HUES48 (cell line): ENCODE data around the gene ZCCHC14.
"Not testable (repeated sequence)": the region's sequence is repeated elsewhere in the genome, so short reads cannot be mapped to it uniquely, and the experiment has no call there.

Experiments used
- H3K27ac ChIP-seq: one replicate; pipeline ENCODE4 v1.7.0; 2013; ENCODE audit warnings: low read depth, low read length, inconsistent platforms
- H3K27me3 ChIP-seq: 2 replicates; pipeline ENCODE4 v1.6.1; 2013; ENCODE audit warnings: mild to moderate bottlenecking, low read length; ENCODE audit not compliant: control insufficient read depth, insufficient read depth
- H3K36me3 ChIP-seq: 2 replicates; pipeline ENCODE4 v1.6.1; 2013; ENCODE audit warnings: low read length; ENCODE audit not compliant: control insufficient read depth, insufficient read depth
- H3K4me1 ChIP-seq: 2 replicates; pipeline ENCODE4 v1.6.1; 2013; ENCODE audit warnings: mild to moderate bottlenecking, low read length; ENCODE audit not compliant: control insufficient read depth, insufficient read depth
- H3K4me3 ChIP-seq: 2 replicates; pipeline ENCODE4 v1.5.1; 2013; ENCODE audit warnings: mild to moderate bottlenecking, low read depth, low read length
- H3K9ac ChIP-seq: 2 replicates; pipeline ENCODE4 v1.6.1; 2013; ENCODE audit warnings: mild to moderate bottlenecking, low read depth, low read length, moderate library complexity
- H3K9me3 ChIP-seq: 2 replicates; pipeline ENCODE4 v1.6.1; 2013; ENCODE audit warnings: low read length; ENCODE audit not compliant: control insufficient read depth, insufficient read depth

The ZCCHC14 gene

DNA sequence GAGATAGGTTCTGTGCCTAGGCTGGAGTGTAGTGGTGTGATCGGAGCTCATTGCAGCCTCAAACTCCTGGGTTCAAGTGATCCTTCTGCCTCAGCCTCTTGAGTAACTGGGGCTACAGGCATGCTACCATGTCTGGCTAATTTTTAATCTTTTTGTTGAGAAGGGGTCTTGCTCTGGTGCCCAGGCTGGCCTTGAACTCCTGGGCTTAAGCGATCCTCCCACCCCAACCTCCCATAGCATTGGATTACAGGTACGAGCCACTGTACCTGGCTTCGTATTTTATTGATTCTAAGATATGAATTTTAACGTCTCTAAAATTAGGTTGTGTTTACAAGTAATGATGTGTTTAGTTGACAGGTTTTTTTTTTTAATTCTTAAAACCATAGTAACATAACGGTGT is 30.8 kb upstream of the ZCCHC14 start:
- H3K27ac ChIP-seq, H3K4me1 ChIP-seq, H3K36me3 ChIP-seq, H3K27me3 ChIP-seq, H3K4me3 ChIP-seq, H3K9me3 ChIP-seq, H3K9ac ChIP-seq: not testable (repeated sequence)

DNA sequence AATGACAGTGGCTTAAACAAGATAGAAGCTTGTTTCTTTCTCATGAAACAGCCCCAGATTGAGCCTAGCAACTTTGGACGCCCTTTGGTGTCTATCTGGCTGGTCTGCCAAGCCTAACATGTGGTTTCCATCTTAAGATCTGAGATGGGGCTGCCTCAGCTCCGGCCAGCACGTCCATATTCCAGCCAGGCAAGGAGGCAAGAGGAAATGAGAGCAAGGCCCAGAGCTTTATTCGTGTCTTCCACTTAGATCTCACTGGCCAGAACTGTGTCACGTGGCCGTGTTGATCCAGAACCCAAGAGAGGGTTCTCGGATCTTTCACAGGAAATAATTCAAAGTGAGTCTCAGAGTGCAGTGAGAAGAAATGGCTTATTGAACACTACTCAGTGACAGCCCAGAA is 28.9 kb upstream of the ZCCHC14 start:
- H3K27ac ChIP-seq, H3K4me1 ChIP-seq, H3K27me3 ChIP-seq, H3K4me3 ChIP-seq, H3K9me3 ChIP-seq, H3K9ac ChIP-seq, H3K36me3 ChIP-seq: not testable (repeated sequence)

DNA sequence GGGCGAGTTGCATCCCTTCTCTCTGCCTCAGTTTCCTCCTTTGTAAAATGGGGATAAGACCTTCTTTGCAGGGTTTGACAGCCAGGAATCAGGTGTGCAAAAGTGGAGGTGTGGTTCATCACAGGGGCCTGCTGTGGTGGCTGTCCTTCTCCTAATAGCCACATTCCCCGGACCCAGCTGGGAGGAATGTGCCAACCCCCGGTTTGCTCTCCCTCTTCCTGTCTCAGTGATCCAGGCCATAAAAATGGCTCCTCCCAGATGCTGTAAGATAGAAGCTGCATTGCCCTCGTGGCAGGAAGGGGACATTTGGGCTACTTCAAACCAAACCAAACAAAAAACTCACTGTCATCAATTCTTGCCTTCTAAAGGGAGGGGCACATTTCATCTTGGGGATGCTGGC is 26.3 kb upstream of the ZCCHC14 start:
- not testable (repeated sequence) for H3K36me3 ChIP-seq

DNA sequence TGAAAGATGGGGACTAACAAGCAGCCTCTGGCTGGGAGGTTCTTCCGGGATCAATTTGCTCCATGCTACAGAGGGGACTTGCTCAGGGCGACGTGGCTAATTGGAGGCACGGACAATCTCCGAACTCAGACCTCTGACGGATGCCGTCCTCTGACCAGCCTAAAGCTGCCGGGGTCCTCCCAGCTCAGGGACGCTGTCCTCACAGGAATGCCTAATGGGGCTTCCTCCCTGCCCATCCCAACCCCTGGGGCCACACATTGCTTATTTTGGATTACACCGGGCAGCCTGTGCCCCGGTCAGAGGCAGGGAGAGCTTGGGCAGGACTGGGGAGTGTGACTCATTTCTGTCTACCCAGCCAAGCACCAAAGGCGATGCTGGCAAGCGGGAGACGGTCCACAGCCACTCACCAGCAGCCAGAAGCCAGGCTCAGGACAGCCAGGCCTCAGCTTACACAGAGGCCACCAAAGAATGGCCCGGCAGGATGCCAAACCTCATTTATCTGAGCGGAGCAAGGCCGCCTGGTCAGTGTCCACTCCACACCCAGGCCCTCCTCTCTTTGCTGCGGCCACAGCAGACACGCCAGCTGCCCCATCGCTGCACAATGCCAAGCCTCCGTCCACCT is 25.7 kb upstream of the ZCCHC14 start:
- H3K27me3 ChIP-seq, H3K4me3 ChIP-seq, H3K9me3 ChIP-seq, H3K27ac ChIP-seq, H3K36me3 ChIP-seq, H3K4me1 ChIP-seq, H3K9ac ChIP-seq: not testable (repeated sequence)

More for the DNA sequence above, 26.3 kb upstream of the ZCCHC14 start:
- not testable (repeated sequence) for H3K4me1 ChIP-seq, H3K27ac ChIP-seq, H3K9ac ChIP-seq, H3K9me3 ChIP-seq, H3K4me3 ChIP-seq, H3K27me3 ChIP-seq

DNA sequence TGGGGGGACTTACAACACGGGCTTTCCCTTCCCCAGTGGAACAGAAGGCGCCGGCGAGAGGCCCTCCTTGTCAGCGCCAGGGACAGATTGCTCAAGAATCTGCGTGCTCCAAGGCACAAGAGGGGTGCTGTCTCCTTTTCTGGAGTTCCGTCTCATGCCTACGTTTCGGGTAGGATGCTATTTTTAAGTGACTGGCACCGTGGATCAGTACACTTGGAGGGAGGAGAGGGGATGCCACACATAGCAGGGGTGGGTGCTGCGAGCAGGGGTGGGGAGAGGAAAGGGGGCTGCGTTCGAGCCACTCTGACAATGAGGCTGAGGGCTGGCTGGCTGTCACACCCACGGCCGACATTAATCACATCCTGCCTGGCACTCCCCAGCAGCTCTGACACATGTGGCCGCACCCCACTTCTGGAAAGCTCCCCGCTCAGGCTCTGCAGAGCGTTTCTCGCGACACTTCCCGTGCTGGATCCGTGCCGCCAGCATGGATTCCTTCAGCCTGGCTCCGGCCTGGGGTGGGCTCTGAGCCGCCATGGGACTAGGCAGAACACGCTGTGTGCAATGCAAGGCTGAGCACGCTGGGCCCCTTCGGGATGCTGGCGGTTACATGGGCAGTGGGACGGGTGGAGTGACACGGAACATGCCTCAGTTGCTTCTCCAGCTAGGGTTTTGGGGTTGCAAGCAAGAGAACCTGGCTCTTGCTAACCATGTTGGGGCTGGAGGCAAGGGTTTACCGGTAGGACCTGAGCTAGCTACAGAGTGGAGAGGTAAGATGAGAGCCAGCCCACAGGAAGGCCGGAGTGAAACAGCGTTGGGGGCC is 25.0 kb upstream of the ZCCHC14 start:
- H3K9me3 ChIP-seq, H3K36me3 ChIP-seq, H3K27me3 ChIP-seq, H3K9ac ChIP-seq, H3K4me1 ChIP-seq, H3K4me3 ChIP-seq, H3K27ac ChIP-seq: not testable (repeated sequence)

DNA sequence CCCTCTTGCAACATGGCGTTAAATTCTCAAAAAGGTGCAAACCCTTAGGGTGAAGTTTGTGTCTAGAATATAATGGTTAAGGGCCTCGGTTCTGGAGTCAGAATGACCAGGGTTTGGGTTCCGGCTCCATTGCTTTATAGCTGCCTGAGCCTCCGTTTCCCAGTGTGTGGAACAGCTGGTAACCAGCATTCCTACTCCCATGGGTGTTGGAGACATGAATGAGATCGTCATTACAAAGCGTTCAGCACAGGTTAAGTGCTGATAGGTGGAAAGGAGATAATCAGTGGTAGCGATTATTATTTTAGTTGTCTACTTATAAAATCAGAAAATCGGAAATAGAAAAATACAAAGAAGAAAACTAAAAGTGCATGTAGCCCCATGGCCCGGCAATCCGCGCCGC is 23.5 kb upstream of the ZCCHC14 start:
- Histone ChIP-seq H3K27ac (no peak overlapping the region), H3K9ac (no peak overlapping the region), H3K9me3 (no peaks in the 10 kb centered on the region), H3K36me3 (no peaks in the 10 kb centered on the region), H3K4me3 (no peak overlapping the region), H3K27me3 (no peaks in the 10 kb centered on the region), H3K4me1 (no peaks in the 10 kb centered on the region)

DNA sequence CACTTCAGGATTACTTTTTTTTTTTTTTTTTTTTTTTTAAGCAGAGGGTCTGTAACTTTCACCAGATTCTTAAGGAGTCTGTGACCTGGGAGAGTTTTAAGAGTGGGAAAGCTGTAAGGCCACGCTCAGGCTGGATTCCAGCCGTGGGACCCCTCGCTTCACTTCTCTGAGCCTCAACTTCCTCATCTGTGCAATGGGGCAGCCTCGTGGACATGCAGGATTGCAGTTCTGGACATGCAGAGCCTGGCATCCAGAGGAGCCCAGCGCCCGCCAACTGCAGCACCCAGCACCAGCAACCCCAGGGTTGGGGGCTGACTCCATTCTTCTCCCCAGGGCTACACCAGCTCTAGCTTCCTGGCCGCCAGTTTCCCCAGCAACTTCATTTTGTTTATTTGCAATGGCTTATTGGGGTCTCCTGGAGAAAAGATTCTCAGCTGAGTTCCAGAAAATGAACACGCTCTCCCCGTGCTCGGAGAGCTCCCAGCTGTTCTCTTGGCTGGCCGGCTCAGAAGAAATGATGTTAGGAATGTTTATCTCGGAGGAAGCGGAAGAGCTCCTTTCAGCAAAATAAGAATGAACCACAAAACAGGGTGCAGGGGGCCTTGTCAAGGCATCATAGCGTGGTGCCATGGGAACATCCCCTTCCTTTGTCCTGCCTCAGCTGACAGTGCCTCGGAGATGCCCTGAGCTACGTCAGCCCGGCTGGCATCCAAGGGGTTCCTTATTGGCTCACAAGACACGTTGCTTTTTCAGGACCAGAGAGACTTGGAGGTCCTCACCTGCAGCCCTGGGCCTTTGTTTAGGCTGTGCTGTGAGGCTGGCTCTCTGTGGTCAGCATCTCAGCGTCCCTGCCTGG is 22.9 kb upstream of the ZCCHC14 start:
- Histone ChIP-seq H3K27me3 (no peaks in the 10 kb centered on the region), H3K9me3 (no peaks in the 10 kb centered on the region), H3K4me3 (no peak overlapping the region), H3K4me1 (no peaks in the 10 kb centered on the region), H3K36me3 (no peaks in the 10 kb centered on the region), H3K9ac (no peak overlapping the region), H3K27ac (no peak overlapping the region)

DNA sequence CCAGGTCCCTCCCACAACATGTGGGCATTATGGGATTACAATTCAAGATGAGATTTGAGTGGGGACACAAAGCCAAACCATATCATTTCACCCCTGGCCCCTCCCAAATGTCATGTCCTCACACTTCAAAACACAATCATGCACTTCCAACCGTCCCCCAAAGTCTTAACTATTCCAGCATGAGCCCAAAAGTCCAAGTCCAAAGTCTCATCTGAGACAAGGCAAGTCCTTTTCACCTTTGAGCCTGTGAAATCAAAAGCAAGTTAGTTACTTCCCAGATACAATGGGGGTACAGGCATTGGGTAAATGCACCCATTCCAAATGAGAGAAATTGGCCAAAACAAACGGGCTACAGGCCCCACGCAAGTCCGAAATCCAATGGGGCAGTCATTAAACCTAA is 17.0 kb upstream of the ZCCHC14 start:
- H3K36me3 ChIP-seq, H3K9me3 ChIP-seq, H3K4me1 ChIP-seq: not testable (repeated sequence)

DNA sequence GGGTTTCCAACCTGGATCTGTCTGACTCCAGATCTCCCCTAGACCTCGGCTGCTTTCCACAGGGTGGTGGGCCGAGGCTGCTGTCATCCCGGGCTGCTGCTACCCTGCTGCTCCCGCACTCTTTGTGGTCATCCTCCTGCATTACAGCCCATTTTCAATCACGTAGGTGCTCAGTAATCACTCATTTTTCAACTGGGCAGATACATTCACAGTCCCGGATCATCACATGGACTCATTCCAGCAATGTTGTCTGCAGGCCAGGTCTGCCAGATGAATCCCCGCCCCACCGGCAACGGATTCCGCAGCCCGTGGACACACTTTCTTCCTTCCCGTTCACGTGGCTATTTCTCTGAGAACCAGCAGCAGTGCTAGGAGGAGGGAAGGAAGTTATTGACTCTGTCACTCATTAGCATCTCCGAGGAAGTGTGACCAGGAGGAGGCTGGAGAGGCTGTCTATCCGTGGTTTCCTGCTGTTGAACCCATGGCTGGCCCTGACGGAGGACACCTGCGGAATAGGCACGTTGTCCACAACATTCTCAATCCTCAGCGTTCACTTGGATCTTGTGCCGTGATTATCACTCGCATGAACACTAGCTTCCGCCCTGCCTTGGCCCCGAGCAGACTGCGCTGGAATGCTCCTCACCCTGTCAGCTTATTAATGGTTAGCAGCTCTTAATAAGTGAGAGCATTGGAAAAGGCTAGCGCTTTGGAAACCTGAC is 14.7 kb upstream of the ZCCHC14 start:
- Histone ChIP-seq H3K27me3 (no peaks in the 10 kb centered on the region), H3K27ac (no peak overlapping the region), H3K36me3 (no peaks in the 10 kb centered on the region), H3K4me1 (no peaks in the 10 kb centered on the region), H3K9ac (no peak overlapping the region), H3K4me3 (no peak overlapping the region), H3K9me3 (no peaks in the 10 kb centered on the region)

More for the DNA sequence above, 17.0 kb upstream of the ZCCHC14 start:
- not testable (repeated sequence) for H3K9ac ChIP-seq, H3K27ac ChIP-seq, H3K4me3 ChIP-seq, H3K27me3 ChIP-seq

DNA sequence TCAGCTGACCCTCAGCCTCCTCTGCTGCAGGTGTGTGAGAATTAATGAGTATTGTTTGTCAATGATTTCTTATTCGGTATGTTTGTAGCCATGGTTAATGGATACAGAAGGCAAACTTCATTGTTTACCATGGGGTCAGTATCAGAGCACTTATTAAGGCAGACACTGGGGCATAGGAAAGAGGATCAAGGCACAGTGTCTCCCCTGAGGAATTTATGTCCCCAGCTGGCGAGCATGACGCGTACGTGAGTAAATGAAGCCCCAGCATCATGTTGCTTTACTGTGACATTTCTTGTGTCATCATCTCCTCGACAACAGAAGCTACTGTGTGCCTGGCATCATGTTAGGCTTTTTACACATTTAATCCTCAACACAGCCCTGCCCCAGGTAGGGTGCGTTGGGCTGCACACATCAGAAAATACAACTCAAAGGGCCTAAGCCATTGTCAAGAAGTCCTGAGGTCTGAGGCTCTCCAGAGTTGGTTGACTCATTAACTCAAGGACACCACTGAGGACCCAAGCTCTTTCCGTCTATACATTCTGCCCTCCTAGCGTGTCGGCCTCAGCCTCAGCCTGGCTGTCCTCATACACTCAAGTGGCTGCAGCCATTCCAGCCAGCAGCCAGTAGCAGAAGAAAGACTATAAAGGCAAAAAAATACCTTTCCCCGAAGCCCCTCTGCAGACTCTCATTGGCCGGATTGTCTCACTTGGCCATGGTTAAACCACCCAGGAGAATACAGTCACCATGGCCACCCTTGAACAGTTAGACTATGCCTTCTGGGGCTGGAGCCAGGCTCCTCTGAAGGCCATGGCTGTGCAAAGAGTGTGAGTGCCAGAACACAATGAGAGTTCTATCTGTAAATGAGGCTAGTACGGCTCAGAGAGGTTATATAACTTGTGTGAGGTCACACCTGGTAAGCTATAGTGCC is 13.9 kb upstream of the ZCCHC14 start:
- H3K4me3 ChIP-seq, result no peak overlapping the region
- H3K4me1 ChIP-seq, result no peaks in the 10 kb centered on the region
- no peak overlapping the region for H3K27ac ChIP-seq
- no peaks in the 10 kb centered on the region for H3K9me3 ChIP-seq
- no peaks in the 10 kb centered on the region for H3K36me3 ChIP-seq
- no peaks in the 10 kb centered on the region for H3K27me3 ChIP-seq
- no peak overlapping the region for H3K9ac ChIP-seq
